SK-N-MC (cell line): Measurements from ENCODE around the gene STPG3.

ENCODE experiments used
- EZH2 ChIP-seq: fragments of 200-600 bp; sonication (generic); IDR thresholded peaks from one replicate; pipeline ENCODE4 v1.6.1; 2017; ENCODE audit warnings: antibody characterized with exemption
- POLR2AphosphoS5 ChIP-seq: IDR thresholded peaks from 2 replicates; pipeline ENCODE4 v1.6.1; 2012; ENCODE audit warnings: mild to moderate bottlenecking, low read depth, low read length, borderline replicate concordance

DNA sequence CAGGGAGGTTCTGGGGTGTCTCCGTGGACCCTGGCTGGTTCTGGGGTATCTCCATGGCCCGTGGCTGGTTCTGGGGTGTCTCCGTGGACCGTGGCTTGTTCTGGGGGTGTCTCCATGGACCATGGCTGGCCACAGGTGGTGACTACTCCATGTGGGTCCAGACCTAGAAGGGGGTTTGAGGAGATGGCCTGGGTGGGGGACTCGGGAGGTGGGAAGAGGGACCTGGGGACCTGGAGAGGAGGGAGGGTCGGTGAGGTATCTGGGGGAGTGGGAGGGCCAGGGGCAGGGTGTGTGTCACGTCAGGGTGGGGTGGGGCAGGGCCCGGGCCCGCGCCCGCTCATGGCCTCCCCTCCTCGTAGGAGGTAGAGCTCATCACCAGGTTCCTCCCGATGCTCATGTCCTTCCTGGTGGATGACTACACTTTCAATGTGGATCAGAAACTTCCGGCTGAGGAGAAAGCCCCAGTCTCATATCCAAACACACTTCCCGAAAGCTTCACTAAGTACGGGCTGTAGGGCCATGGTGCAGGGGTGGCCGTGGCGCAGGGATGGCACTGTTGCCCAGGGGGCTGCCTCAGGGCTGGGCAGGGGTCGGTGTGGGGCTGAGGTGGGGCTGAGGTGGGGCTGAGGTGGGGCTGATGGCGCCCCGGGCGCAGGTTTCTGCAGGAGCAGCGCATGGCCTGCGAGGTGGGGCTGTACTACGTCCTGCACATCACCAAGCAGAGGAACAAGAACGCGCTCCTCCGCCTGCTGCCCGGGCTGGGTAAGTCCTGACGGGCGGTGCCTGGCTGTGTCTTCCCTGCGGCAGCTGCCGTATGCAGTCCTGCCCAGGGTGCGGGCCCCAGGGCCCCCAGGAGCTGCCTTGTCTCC, 15.7 kb downstream of the STPG3 start:
- TF ChIP-seq POLR2AphosphoS5 = no peak
- TF ChIP-seq EZH2 = no peak
